GOT3 (cell line): Measurements from ENCODE around the gene TCERG1L.

Experiments
- DNase-seq: peaks from one replicate; lab custom pipeline; 2025; ENCODE audit warnings: mixed read lengths; lab: John Stamatoyannopoulos, UW

TCERG1L gene

GRCh38 chr10:131068760-131069159 lies 242.8 kb downstream of the TCERG1L start:
- DNase-seq, result no peak

GRCh38 chr10:131068311-131068710 lies 243.2 kb downstream of the TCERG1L start:
- no peak for DNase-seq

GRCh38 chr10:131067690-131068089 lies 243.8 kb downstream of the TCERG1L start:
- no peak for DNase-seq

GRCh38 chr10:131065673-131066305 lies 245.7 kb downstream of the TCERG1L start:
- no peak for DNase-seq

- no peak for DNase-seq
These were observed 248.2 kb downstream of the TCERG1L start for GRCh38 chr10:131063311-131063710.

- DNase-seq, result no peak
These were observed 248.8 kb downstream of the TCERG1L start for GRCh38 chr10:131062621-131063260.

- DNase-seq, result no peak
These were observed 250.3 kb downstream of the TCERG1L start for GRCh38 chr10:131061216-131061615.

- DNase-seq, result no peak
These were observed 251.6 kb downstream of the TCERG1L start for GRCh38 chr10:131059881-131060280.

- DNase-seq, result no peak
These were observed 252.7 kb downstream of the TCERG1L start for GRCh38 chr10:131058799-131059198.

GRCh38 chr10:131056781-131057180 lies 254.7 kb downstream of the TCERG1L start:
- DNase-seq, result no peak

GRCh38 chr10:131056091-131056579 lies 255.4 kb downstream of the TCERG1L start:
- DNase-seq, result no peak

- no peak for DNase-seq
These were observed 256.1 kb downstream of the TCERG1L start for GRCh38 chr10:131055437-131055836.

GRCh38 chr10:131053192-131053591 lies 258.3 kb downstream of the TCERG1L start:
- DNase-seq, result no peak

GRCh38 chr10:131050162-131050766 lies 261.3 kb downstream of the TCERG1L start:
- DNase-seq, result no peak

GRCh38 chr10:131049016-131049415 lies 262.5 kb downstream of the TCERG1L start:
- DNase-seq, result no peak

- DNase-seq, result no peak
These were observed 262.9 kb downstream of the TCERG1L start for GRCh38 chr10:131048606-131049005.

GRCh38 chr10:131047501-131047900 lies 264.0 kb downstream of the TCERG1L start:
- DNase-seq, result no peak

- DNase-seq, result no peak
These were observed 265.3 kb downstream of the TCERG1L start for GRCh38 chr10:131046194-131046593.

- no peak for DNase-seq
These were observed 267.0 kb downstream of the TCERG1L start for GRCh38 chr10:131044379-131045111.

- no peak for DNase-seq
These were observed 268.4 kb downstream of the TCERG1L start for GRCh38 chr10:131043039-131043691.
